ENCODE data around the gene ZNF106. TPM values are rescaled to one million over a fixed set of nuclear protein-coding genes. Genes with fewer than 3 reads are reported as not detected.

Gene ZNF106
- polyA plus RNA-seq, 4 donors, result 41.8 to 51.1 (median 46.7) TPM

- DNase-seq (ENCODE audit: low read depth in 4 of 4, low spot score in 3 of 4), result no peak
Observed at GRCh38 chr15:42373936-42374335, 117.0 kb downstream of the ZNF106 start.

- no peak for DNase-seq (ENCODE audit: low read depth in 4 of 4, low spot score in 3 of 4)
Observed at GRCh38 chr15:42373274-42373673, 117.7 kb downstream of the ZNF106 start.

GRCh38 chr15:42371096-42371495 lies 119.8 kb downstream of the ZNF106 start:
- DNase-seq (ENCODE audit: low read depth in 4 of 4, low spot score in 3 of 4), result no peak

- DNase-seq (ENCODE audit: low read depth in 4 of 4, low spot score in 3 of 4), result no peak
Observed at GRCh38 chr15:42368096-42368495, 122.8 kb downstream of the ZNF106 start.

GRCh38 chr15:42367041-42367440 lies 123.9 kb downstream of the ZNF106 start:
- no peak for DNase-seq (ENCODE audit: low read depth in 4 of 4, low spot score in 3 of 4)

GRCh38 chr15:42365921-42366550 lies 124.9 kb downstream of the ZNF106 start:
- no peak for DNase-seq (ENCODE audit: low read depth in 4 of 4, low spot score in 3 of 4)

GRCh38 chr15:42364529-42364928 lies 126.4 kb downstream of the ZNF106 start:
- DNase-seq (ENCODE audit: low read depth in 4 of 4, low spot score in 3 of 4), result no peak

GRCh38 chr15:42363942-42364341 lies 127.0 kb downstream of the ZNF106 start:
- no peak for DNase-seq (ENCODE audit: low read depth in 4 of 4, low spot score in 3 of 4)

GRCh38 chr15:42363487-42363886 lies 127.5 kb downstream of the ZNF106 start:
- DNase-seq (ENCODE audit: low read depth in 4 of 4, low spot score in 3 of 4), result no peak

Other genes starting within 250 kb of the ZNF106 start
- 10 to 100 TPM; 25.7 to 29.7 (median 25.9) TPM for gene GANC, start 217.9 kb downstream of the ZNF106 start, polyA plus RNA-seq (ENCODE audit: insufficient read length in 4 of 4)
- gene TMEM87A, start 217.7 kb downstream of the ZNF106 start, polyA plus RNA-seq (ENCODE audit: insufficient read length in 4 of 4), result 10 to 100 TPM; 51.7 to 61.6 (median 59.7) TPM
- gene CAPN3, start 131.6 kb downstream of the ZNF106 start, polyA plus RNA-seq (ENCODE audit: insufficient read length in 4 of 4), result 10 to 100 TPM in 3 of 4 donors, 1 to 10 TPM in 1; 7.5 to 29.4 (median 22.5) TPM
- 100 to 1,000 TPM in 2 of 4 donors, 10 to 100 TPM in 2; 71.6 to 107 (median 96.6) TPM for gene SNAP23, start 4.5 kb upstream of the ZNF106 start, polyA plus RNA-seq (ENCODE audit: insufficient read length in 4 of 4)
- 10 to 100 TPM; 20.8 to 23.0 (median 22.0) TPM for gene LRRC57, start 57.7 kb upstream of the ZNF106 start, polyA plus RNA-seq (ENCODE audit: insufficient read length in 4 of 4)
- gene HAUS2, start 57.7 kb upstream of the ZNF106 start, polyA plus RNA-seq (ENCODE audit: insufficient read length in 4 of 4), result 10 to 100 TPM; 22.1 to 32.4 (median 27.1) TPM
- 10 to 100 TPM in 2 of 4 donors, 1 to 10 TPM in 2; 8.2 to 18.7 (median 10.8) TPM for gene STARD9, start 84.5 kb upstream of the ZNF106 start, polyA plus RNA-seq (ENCODE audit: insufficient read length in 4 of 4)
- 10 to 100 TPM; 14.7 to 24.5 (median 17.4) TPM for gene CDAN1, start 246.0 kb upstream of the ZNF106 start, polyA plus RNA-seq (ENCODE audit: insufficient read length in 4 of 4)

All from left renal pelvis (tissue), 4 donors.